HepG2 (cell line): ENCODE data around the gene ZNF524. TPM values are rescaled to one million over a fixed set of nuclear protein-coding genes. Genes with fewer than 3 reads are reported as not detected.

Experiments used
- BRD4 ChIP-seq: sonication (generic); formaldehyde crosslinking; IDR thresholded peaks from 2 replicates; pipeline ENCODE4 v1.4.0; 2020; ENCODE audit warnings: missing genetic modification reagents
- DMAP1 ChIP-seq: IDR thresholded peaks from 2 replicates; pipeline ENCODE4 v1.6.1; 2016
- EP300 ChIP-seq, 3 experiments: sonication (generic) in 1 of 3; formaldehyde crosslinking in 1 of 3; IDR thresholded peaks; 2 replicates each; pipeline versions ENCODE4 v1.5.1 to v1.6.1; 2011 to 2020; ENCODE audit warnings: low read depth in 2 of 3, low read length in 2 of 3, borderline replicate concordance in 1 of 3, improper control_type of control experiment in 1 of 3, mild to moderate bottlenecking in 1 of 3, missing genetic modification reagents in 1 of 3, moderate library complexity in 1 of 3
- HNRNPUL1 ChIP-seq: fragments of 200-400 bp; formaldehyde crosslinking; IDR thresholded peaks from 2 replicates; pipeline ENCODE4 v1.6.1; 2017; ENCODE audit warnings: low read depth, mild to moderate bottlenecking, low read length, moderate library complexity
- KAT7 ChIP-seq: IDR thresholded peaks from 2 replicates; pipeline ENCODE4 v1.6.1; 2018; ENCODE audit warnings: borderline replicate concordance, missing compliant biosample characterization
- KMT2A ChIP-seq: sonication (generic); formaldehyde crosslinking; IDR thresholded peaks from 2 replicates; pipeline ENCODE4 v1.4.0; 2020; ENCODE audit warnings: missing genetic modification reagents
- MEF2D ChIP-seq: sonication (generic); formaldehyde crosslinking; IDR thresholded peaks from 2 replicates; pipeline ENCODE4 v1.5.1; 2020; ENCODE audit warnings: mild to moderate bottlenecking, missing genetic modification reagents
- SOX6 ChIP-seq, 2 experiments: fragments of 450-650 bp in 1 of 2; sonication (generic) in 1 of 2; formaldehyde crosslinking in 1 of 2; IDR thresholded peaks; 2 replicates each; pipeline versions ENCODE4 v1.4.0 to v1.6.1; 2017 to 2020; ENCODE audit warnings: antibody characterized with exemption in 1 of 2, mild to moderate bottlenecking in 1 of 2, missing genetic modification reagents in 1 of 2
- SP140L ChIP-seq: sonication (generic); formaldehyde crosslinking; IDR thresholded peaks from 2 replicates; pipeline ENCODE4 v1.4.0; 2020; ENCODE audit warnings: missing genetic modification reagents, borderline replicate concordance
- TAF15 ChIP-seq: fragments of 200-400 bp; formaldehyde crosslinking; IDR thresholded peaks from one replicate; pipeline ENCODE4 v1.6.1; 2018; ENCODE audit warnings: mild to moderate bottlenecking, low read depth, low read length; ENCODE audit not compliant: poor library complexity, severe bottlenecking
- YY1 ChIP-seq: IDR thresholded peaks from 2 replicates; pipeline ENCODE4 v1.6.1; 2011; ENCODE audit warnings: low read length, low read depth, moderate library complexity, mild to moderate bottlenecking; ENCODE audit not compliant: insufficient read depth, insufficient replicate concordance
- ZBTB8A ChIP-seq: sonication (generic); formaldehyde crosslinking; IDR thresholded peaks from 2 replicates; pipeline ENCODE4 v1.4.0; 2020; ENCODE audit warnings: mild to moderate bottlenecking, low read depth, missing genetic modification reagents, borderline replicate concordance
- ZMAT5 ChIP-seq: sonication (generic); formaldehyde crosslinking; IDR thresholded peaks from 2 replicates; pipeline ENCODE4 v1.5.0; 2020; ENCODE audit warnings: mild to moderate bottlenecking, low read depth, missing genetic modification reagents, borderline replicate concordance
- ZNF230 ChIP-seq: sonication (generic); formaldehyde crosslinking; IDR thresholded peaks from 2 replicates; pipeline ENCODE4 v1.4.0; 2020; ENCODE audit warnings: mild to moderate bottlenecking, missing genetic modification reagents
- ZNF296 ChIP-seq: sonication (generic); formaldehyde crosslinking; conservative IDR thresholded peaks from 2 replicates; pipeline ENCODE4 v1.5.0; 2020; ENCODE audit warnings: mild to moderate bottlenecking, missing genetic modification reagents
- ZNF430 ChIP-seq: sonication (generic); formaldehyde crosslinking; IDR thresholded peaks from 2 replicates; pipeline ENCODE4 v1.9.0; 2021; ENCODE audit warnings: mild to moderate bottlenecking, missing genetic modification reagents
- ZNF460 ChIP-seq: sonication (generic); formaldehyde crosslinking; IDR thresholded peaks from 2 replicates; pipeline ENCODE4 v1.5.1; 2020; ENCODE audit warnings: missing genetic modification reagents, mild to moderate bottlenecking, borderline replicate concordance
- ZNF558 ChIP-seq: sonication (generic); formaldehyde crosslinking; IDR thresholded peaks from 2 replicates; pipeline ENCODE4 v1.9.0; 2022; ENCODE audit warnings: mild to moderate bottlenecking, missing genetic modification reagents, borderline replicate concordance
- ZNF614 ChIP-seq: IDR thresholded peaks from 2 replicates; pipeline ENCODE4 v1.6.1; 2018; ENCODE audit warnings: missing biosample characterization, missing genetic modification reagents, inconsistent platforms, borderline replicate concordance
- ZNF777 ChIP-seq: sonication (generic); formaldehyde crosslinking; IDR thresholded peaks from 2 replicates; pipeline ENCODE4 v1.4.0; 2020; ENCODE audit warnings: missing genetic modification reagents
- polyA plus RNA-seq, 8 experiments: library from polyadenylated mRNA; depleted of rRNA in 3 of 8; stranded (reverse) in 7 of 8; unstranded in 1 of 8; fragments of >200 nt; fragmentation: Illumina TruSeq in 4 of 8; extraction: Trizol in 4 of 8; gene quantifications; 2 replicates each; pipeline versions ENCODE4 v1.2.1 to v1.2.3, GENCODE V29; 2011 to 2016; ENCODE audit warnings: low read depth in 4 of 8, missing spikeins in 1 of 8, mixed read lengths in 1 of 8; ENCODE audit not compliant: insufficient read depth in 1 of 8
- total RNA-seq, 5 experiments: library from RNA; depleted of rRNA; stranded (reverse); fragments of >200 nt; fragmentation: Illumina TruSeq; extraction: Trizol; gene quantifications; 2 replicates each; pipeline ENCODE4 v1.2.3, GENCODE V29; 2016; ENCODE audit warnings: low read depth in 1 of 5
- TF ChIP-seq, protein P1 (sequence below): sonication (generic); formaldehyde crosslinking; IDR thresholded peaks from 2 replicates; pipeline ENCODE4 v1.5.1; 2020; ENCODE audit warnings: missing genetic modification reagents, mild to moderate bottlenecking, borderline replicate concordance
- TF ChIP-seq, protein P2 (sequence below): IDR thresholded peaks from 2 replicates; pipeline ENCODE4 v1.6.1; 2018; ENCODE audit warnings: missing genetic modification reagents, mild to moderate bottlenecking, missing compliant biosample characterization
- TF ChIP-seq, protein P3 (sequence below): sonication (generic); formaldehyde crosslinking; conservative IDR thresholded peaks from 2 replicates; pipeline ENCODE4 v1.8.0; 2022; ENCODE audit warnings: missing genetic modification reagents

ZNF524 gene
- total and polyA plus RNA-seq, 2 of the 13 experiments (the other 11 are each of a cell fraction or from before 2014, with no cell fraction given): 3.2 to 4.6 TPM

DNA sequence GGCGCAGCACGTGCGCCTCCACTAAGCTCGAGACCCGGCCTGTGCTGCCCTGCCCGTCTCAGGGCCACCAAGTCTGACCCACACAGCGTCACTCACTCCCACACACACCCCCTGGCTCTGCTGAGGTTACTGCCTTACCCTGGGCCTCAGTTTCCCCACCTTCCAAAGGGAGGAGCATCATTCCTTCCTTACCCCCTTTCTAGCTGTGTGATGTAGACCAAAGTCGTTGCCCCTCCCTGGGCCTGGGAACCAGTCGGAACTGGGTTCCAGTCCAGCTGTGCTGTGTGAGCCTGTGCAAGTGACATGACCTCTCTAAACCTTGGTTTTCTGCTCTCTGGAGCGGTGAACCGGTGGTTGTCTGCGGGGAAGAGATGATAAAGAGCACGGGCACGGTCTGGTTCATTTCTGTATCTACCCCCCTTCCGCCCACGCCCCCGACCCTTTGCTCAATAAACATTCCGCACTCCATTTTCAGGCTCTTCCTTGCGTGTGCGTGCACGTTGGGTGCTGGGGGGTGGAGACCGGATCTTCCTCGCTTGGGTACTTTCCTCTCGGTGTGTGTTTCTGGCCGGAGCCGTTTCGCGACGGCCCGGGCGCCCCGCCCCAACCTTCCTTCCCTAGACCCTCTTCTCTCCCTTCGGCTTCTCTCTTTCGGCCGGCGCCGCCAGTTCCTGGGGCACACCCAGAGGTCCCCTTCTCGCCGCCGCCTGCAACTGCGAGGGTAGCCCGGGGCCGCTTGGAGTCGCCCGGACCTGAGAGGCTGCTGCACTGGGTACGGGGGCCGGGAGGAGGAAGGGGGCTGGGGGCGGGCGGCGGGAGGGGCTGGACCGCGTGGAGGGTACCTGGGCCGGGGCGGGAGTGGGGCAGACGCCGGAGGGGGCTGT, 43.2 kb downstream of the ZNF524 start, which contains the start of gene ZNF581 (continued):
- TF ChIP-seq, protein P1, sequence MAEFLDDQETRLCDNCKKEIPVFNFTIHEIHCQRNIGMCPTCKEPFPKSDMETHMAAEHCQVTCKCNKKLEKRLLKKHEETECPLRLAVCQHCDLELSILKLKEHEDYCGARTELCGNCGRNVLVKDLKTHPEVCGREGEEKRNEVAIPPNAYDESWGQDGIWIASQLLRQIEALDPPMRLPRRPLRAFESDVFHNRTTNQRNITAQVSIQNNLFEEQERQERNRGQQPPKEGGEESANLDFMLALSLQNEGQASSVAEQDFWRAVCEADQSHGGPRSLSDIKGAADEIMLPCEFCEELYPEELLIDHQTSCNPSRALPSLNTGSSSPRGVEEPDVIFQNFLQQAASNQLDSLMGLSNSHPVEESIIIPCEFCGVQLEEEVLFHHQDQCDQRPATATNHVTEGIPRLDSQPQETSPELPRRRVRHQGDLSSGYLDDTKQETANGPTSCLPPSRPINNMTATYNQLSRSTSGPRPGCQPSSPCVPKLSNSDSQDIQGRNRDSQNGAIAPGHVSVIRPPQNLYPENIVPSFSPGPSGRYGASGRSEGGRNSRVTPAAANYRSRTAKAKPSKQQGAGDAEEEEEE: no peak
- peak; percentile 37; the same call in 1 of the 2 replicates for TF ChIP-seq MEF2D
- TF ChIP-seq, protein P2, sequence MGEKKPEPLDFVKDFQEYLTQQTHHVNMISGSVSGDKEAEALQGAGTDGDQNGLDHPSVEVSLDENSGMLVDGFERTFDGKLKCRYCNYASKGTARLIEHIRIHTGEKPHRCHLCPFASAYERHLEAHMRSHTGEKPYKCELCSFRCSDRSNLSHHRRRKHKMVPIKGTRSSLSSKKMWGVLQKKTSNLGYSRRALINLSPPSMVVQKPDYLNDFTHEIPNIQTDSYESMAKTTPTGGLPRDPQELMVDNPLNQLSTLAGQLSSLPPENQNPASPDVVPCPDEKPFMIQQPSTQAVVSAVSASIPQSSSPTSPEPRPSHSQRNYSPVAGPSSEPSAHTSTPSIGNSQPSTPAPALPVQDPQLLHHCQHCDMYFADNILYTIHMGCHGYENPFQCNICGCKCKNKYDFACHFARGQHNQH (CRISPR knock-in tag): peak; percentile 81
- no peak for TF ChIP-seq SP140L (CRISPR knock-in tag)
- TF ChIP-seq ZBTB8A (CRISPR knock-in tag): no peak
- 0 out of 2 replicates have a peak, but pooled peaks have one; percentile 38 for TF ChIP-seq ZMAT5 (CRISPR knock-in tag)
- TF ChIP-seq ZNF558: no peak
- TF ChIP-seq YY1: peak; percentile 75
- TF ChIP-seq BRD4 (CRISPR knock-in tag): no peak
- peak; percentile 26; the same call in 1 of the 2 replicates for TF ChIP-seq ZNF777 (CRISPR knock-in tag)
- TF ChIP-seq ZNF296: no peak
- TF ChIP-seq EP300 (IDR thresholded peaks at IDR 0.05; ENCODE audit: low read depth in 2 of 2, low read length in 2 of 2): no peak
- TF ChIP-seq EP300 (CRISPR knock-in tag; IDR thresholded peaks at IDR 0.05; ENCODE audit: borderline replicate concordance): 0 out of 2 replicates have a peak, but pooled peaks have one; percentile 10
- TF ChIP-seq ZNF460 (CRISPR knock-in tag): no peak
- TF ChIP-seq ZNF614 (CRISPR knock-in tag): peak; percentile 37; the same call in 1 of the 2 replicates
- TF ChIP-seq ZNF230 (CRISPR knock-in tag): 0 out of 2 replicates have a peak, but pooled peaks have one; percentile 25
- TF ChIP-seq KMT2A (CRISPR knock-in tag): 0 out of 2 replicates have a peak, but pooled peaks have one; percentile 61
- TF ChIP-seq TAF15: no peak
- TF ChIP-seq, protein P3, sequence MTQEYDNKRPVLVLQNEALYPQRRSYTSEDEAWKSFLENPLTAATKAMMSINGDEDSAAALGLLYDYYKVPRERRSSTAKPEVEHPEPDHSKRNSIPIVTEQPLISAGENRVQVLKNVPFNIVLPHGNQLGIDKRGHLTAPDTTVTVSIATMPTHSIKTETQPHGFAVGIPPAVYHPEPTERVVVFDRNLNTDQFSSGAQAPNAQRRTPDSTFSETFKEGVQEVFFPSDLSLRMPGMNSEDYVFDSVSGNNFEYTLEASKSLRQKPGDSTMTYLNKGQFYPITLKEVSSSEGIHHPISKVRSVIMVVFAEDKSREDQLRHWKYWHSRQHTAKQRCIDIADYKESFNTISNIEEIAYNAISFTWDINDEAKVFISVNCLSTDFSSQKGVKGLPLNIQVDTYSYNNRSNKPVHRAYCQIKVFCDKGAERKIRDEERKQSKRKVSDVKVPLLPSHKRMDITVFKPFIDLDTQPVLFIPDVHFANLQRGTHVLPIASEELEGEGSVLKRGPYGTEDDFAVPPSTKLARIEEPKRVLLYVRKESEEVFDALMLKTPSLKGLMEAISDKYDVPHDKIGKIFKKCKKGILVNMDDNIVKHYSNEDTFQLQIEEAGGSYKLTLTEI (CRISPR knock-in tag): no peak
- no peak; the same call in 1 of the 2 replicates for TF ChIP-seq KAT7 (CRISPR knock-in tag)
- TF ChIP-seq ZNF430: peak; percentile 59; the same call in 1 of the 2 replicates
- TF ChIP-seq HNRNPUL1: no peak
- TF ChIP-seq SOX6 (IDR thresholded peaks at IDR 0.05): no peak
- peak; percentile 56; the same call in 1 of the 2 replicates for TF ChIP-seq SOX6 (CRISPR knock-in tag; IDR thresholded peaks at IDR 0.05)
- TF ChIP-seq DMAP1 (CRISPR knock-in tag): peak; percentile 84
